HEK293T (cell line): ENCODE measurements around the gene RTP4.

Experiments
- CTCF ChIA-PET: fragments of 350-600 bp; formaldehyde crosslinking; extraction: SDS; loops from one replicate; lab custom pipeline; 2021; ENCODE audit warnings: antibody characterized with exemption, inconsistent platforms; lab: Yijun Ruan, JAX
- POLR2A ChIA-PET: fragments of 350-600 bp; formaldehyde crosslinking; extraction: SDS; loops from one replicate; lab custom pipeline; 2020; ENCODE audit warnings: antibody characterized with exemption, inconsistent platforms; lab: Yijun Ruan, JAX
- DNase-seq: peaks from one replicate; pipeline ENCODE4 v3.0.0; 2012; ENCODE audit warnings: mixed read lengths; ENCODE audit errors: extremely low spot score
- ARNT ChIP-seq: fragments of 450-650 bp; IDR thresholded peaks from 2 replicates; pipeline ENCODE4 v1.6.1; 2017; ENCODE audit warnings: mild to moderate bottlenecking
- BHLHE40 ChIP-seq: fragments of 450-650 bp; IDR thresholded peaks from 2 replicates; pipeline ENCODE4 v1.6.1; 2016; ENCODE audit warnings: mild to moderate bottlenecking, moderate library complexity, borderline replicate concordance
- CTBP1 ChIP-seq: fragments of 450-650 bp; IDR thresholded peaks from 2 replicates; pipeline ENCODE4 v1.6.1; 2016; ENCODE audit warnings: borderline replicate concordance
- ELF4 ChIP-seq: fragments of 450-650 bp; IDR thresholded peaks from 2 replicates; pipeline ENCODE4 v1.6.1; 2017; ENCODE audit warnings: antibody characterized with exemption
- FOXA1 ChIP-seq: fragments of 450-650 bp; IDR thresholded peaks from 2 replicates; pipeline ENCODE4 v1.6.1; 2016; ENCODE audit warnings: mild to moderate bottlenecking
- FOXK2 ChIP-seq: fragments of 450-650 bp; IDR thresholded peaks from 2 replicates; pipeline ENCODE4 v1.6.1; 2016; ENCODE audit warnings: mild to moderate bottlenecking
- FOXM1 ChIP-seq: fragments of 450-650 bp; IDR thresholded peaks from 2 replicates; pipeline ENCODE4 v1.6.1; 2017; ENCODE audit warnings: mild to moderate bottlenecking, borderline replicate concordance
- HDGF ChIP-seq: fragments of 450-650 bp; IDR thresholded peaks from 2 replicates; pipeline ENCODE4 v1.6.1; 2017; ENCODE audit warnings: antibody characterized with exemption, borderline replicate concordance
- L3MBTL2 ChIP-seq: fragments of 450-650 bp; conservative IDR thresholded peaks from 2 replicates; pipeline ENCODE4 v1.6.1; 2016; ENCODE audit warnings: mild to moderate bottlenecking
- LEF1 ChIP-seq: fragments of 450-650 bp; IDR thresholded peaks from 2 replicates; pipeline ENCODE4 v1.6.1; 2017; ENCODE audit warnings: mild to moderate bottlenecking, borderline replicate concordance
- NFRKB ChIP-seq: fragments of 450-650 bp; IDR thresholded peaks from 2 replicates; pipeline ENCODE4 v1.6.1; 2016; ENCODE audit warnings: mild to moderate bottlenecking, moderate library complexity
- SP1 ChIP-seq: fragments of 450-650 bp; IDR thresholded peaks from 2 replicates; pipeline ENCODE4 v1.6.1; 2017
- SUZ12 ChIP-seq: fragments of 450-650 bp; IDR thresholded peaks from 2 replicates; pipeline ENCODE4 v1.6.1; 2016; ENCODE audit warnings: mild to moderate bottlenecking
- TARDBP ChIP-seq: fragments of 450-650 bp; IDR thresholded peaks from 2 replicates; pipeline ENCODE4 v1.6.1; 2016
- ZNF384 ChIP-seq: fragments of 450-650 bp; IDR thresholded peaks from 2 replicates; pipeline ENCODE4 v1.6.1; 2016
- TF ChIP-seq, protein P1 (sequence below): fragments of 450-650 bp; IDR thresholded peaks from 2 replicates; pipeline ENCODE4 v1.6.1; 2016

Gene RTP4

DNA sequence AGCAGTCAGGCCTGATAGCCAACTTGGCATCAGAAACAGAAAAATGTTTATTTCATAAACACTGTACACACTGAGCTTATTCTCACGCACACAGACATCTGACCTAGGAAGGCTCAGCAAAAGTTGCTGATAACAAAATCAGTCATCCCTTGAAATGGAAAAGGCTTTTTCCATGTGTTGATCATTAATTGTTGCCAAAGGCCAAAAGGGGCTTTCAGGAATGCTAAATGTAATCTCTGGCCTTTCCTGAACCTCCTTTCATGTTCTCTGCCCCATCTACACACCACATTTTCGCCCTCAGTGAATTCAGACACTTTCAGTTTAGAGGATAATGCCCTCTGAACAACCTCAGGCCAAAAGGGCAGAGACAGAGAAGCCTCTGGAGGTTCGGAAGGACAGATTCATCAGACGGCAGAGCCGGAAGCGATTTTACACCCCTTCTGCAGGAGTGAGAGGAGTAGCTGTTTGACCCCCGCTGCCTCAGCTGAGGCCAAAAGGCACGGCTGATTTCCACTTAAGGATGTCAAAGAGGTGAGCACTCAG, 14.5 kb downstream of the RTP4 start:
- ChIA-PET POLR2A (no interaction called here), CTCF (no interaction called here)
- no peak for DNase-seq
- TF ChIP-seq LEF1 (no peak), SP1 (no peak), SUZ12 (no peak), NFRKB (no peak), FOXM1 (no peak), BHLHE40 (no peak), FOXA1 (no peak), TARDBP (no peak), L3MBTL2 (no peak), CTBP1 (no peak), FOXK2 (no peak), ARNT (no peak), ZNF384 (no peak), ELF4 (no peak), HDGF (no peak)
- TF ChIP-seq, protein P1, sequence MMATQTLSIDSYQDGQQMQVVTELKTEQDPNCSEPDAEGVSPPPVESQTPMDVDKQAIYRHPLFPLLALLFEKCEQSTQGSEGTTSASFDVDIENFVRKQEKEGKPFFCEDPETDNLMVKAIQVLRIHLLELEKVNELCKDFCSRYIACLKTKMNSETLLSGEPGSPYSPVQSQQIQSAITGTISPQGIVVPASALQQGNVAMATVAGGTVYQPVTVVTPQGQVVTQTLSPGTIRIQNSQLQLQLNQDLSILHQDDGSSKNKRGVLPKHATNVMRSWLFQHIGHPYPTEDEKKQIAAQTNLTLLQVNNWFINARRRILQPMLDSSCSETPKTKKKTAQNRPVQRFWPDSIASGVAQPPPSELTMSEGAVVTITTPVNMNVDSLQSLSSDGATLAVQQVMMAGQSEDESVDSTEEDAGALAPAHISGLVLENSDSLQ, result no peak

DNA sequence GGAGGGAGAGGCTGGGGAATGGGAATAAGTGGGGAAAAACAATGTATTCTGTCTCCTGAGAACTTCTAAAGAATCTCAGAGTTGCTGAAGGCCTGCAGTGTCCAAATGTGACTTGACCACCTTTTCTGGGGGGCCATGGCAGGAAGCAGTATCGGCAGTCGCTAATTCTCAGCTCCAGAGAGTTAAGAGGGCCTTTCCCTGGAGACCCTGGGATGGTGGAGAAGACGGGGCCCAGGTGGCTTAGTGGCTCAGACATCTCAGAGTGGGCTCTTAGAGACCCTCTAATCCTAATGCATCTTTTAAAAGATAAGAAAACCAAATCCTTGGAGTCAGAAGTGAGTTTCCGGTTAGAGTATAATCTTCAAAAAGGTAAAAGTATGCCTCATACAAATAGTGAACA, 15.1 kb downstream of the RTP4 start:
- ChIA-PET CTCF (no interaction called here), POLR2A (no interaction called here)
- no peak for DNase-seq
- TF ChIP-seq FOXM1 (no peak), HDGF (no peak), CTBP1 (no peak), ZNF384 (no peak), FOXA1 (no peak), SP1 (no peak), ELF4 (no peak), ARNT (no peak), SUZ12 (no peak), BHLHE40 (no peak), LEF1 (no peak), TARDBP (no peak), NFRKB (no peak), L3MBTL2 (no peak), FOXK2 (no peak)
- TF ChIP-seq, protein P1, result no peak

DNA sequence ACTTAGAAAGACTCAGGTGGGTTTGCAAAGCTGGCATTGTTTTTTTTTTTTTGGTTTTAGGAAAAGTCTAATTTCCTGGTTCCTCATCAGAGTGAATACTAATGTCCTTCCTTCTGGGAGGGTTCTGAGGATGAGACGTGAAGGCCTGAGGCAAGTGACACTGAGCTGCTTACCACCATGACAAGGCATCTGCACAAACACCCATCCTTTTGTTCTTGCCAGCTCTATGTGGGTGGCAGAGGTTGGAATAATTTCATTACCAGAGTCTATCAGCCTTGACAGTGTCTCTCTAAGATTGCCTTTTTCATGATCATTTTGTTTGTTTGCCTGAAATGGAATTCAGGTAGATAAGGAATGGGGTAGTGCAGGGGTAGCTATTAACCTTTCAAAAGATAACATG, 17.1 kb downstream of the RTP4 start:
- POLR2A ChIA-PET, result no interaction called here
- no peak for DNase-seq
- CTCF ChIA-PET, result no interaction called here
- TF ChIP-seq FOXA1 (no peak), SP1 (no peak), ARNT (no peak), L3MBTL2 (no peak), HDGF (no peak), FOXK2 (no peak), FOXM1 (no peak), SUZ12 (no peak), TARDBP (no peak), ELF4 (no peak), NFRKB (no peak), LEF1 (no peak), ZNF384 (no peak), BHLHE40 (no peak), CTBP1 (no peak)
- TF ChIP-seq, protein P1, result no peak

DNA sequence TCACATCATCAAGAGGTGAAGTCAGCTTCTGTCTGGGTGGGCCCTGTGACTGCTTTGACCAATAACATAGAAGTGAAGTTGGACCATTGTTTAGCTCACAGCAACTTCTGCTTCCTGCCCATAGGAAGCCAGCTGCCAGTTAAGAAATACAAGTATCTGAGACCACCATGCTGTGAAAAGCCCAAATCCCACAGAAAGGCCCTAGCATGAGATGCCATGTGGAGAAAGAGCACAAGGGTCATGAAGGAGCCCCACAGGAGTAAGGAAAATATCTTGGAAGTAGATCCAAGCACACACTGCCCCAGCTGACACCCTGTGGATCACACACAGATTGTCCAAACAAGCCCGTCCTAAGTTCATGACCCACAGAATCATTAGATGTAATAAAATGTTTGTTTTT, 28.5 kb downstream of the RTP4 start:
- POLR2A ChIA-PET, result no interaction called here
- TF ChIP-seq L3MBTL2, result no peak
- no peak for TF ChIP-seq FOXA1
- no peak for TF ChIP-seq BHLHE40
- TF ChIP-seq CTBP1, result no peak
- no peak for TF ChIP-seq ZNF384
- no peak for TF ChIP-seq SUZ12
- TF ChIP-seq TARDBP, result no peak
- TF ChIP-seq FOXK2, result no peak
- TF ChIP-seq FOXM1, result no peak
- no peak for TF ChIP-seq ELF4
- TF ChIP-seq, protein P1, result no peak
- no peak for TF ChIP-seq NFRKB
- TF ChIP-seq SP1, result no peak
- no peak for TF ChIP-seq ARNT
- CTCF ChIA-PET, result no interaction called here
- DNase-seq, result no peak

DNA sequence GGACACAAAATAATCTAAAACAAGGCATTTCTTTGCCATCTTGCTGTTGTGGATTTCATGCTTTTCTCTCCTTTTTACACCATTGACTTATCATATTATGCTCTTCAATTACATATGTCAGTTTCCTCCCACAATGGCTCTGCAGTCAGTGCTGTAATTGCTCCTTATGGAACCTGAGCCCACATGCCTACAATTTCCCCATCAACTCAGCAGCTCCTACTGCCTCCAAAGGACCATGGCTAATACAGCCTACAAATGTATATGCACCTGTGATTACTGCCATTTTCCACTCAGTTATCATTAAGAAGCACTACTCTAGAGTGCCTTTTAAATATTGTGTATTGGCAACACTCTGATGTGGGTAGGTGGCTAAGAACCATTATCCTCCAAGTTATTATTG, 30.8 kb downstream of the RTP4 start:
- no peak for DNase-seq
- ChIA-PET CTCF (no interaction called here), POLR2A (no interaction called here)
- TF ChIP-seq, protein P1, result no peak
- no peak for TF ChIP-seq ARNT
- TF ChIP-seq LEF1, result no peak
- no peak for TF ChIP-seq ELF4
- TF ChIP-seq L3MBTL2, result no peak
- TF ChIP-seq FOXM1, result no peak
- TF ChIP-seq FOXK2, result no peak
- no peak for TF ChIP-seq CTBP1
- TF ChIP-seq TARDBP, result no peak
- TF ChIP-seq NFRKB, result no peak
- TF ChIP-seq FOXA1, result no peak
- no peak for TF ChIP-seq SP1
- no peak for TF ChIP-seq BHLHE40
- no peak for TF ChIP-seq HDGF
- TF ChIP-seq ZNF384, result no peak
- no peak for TF ChIP-seq SUZ12
